Measurements from ENCODE around the gene AGPAT3.

GRCh38 chr21:43940329-43941050 lies 75.5 kb downstream of the AGPAT3 start:
- no peak for TF ChIP-seq POLR2A (IDR thresholded peaks at IDR 0.05)
- no peak for TF ChIP-seq CTCF (IDR thresholded peaks at IDR 0.05)
